Activated B cell treated with CpG ODN at 0.5 μM for 24 hours (primary cell): Measurements from ENCODE around the gene NRDC. TPM values are rescaled to one million over a fixed set of nuclear protein-coding genes. Genes with fewer than 3 reads are reported as not detected.

ENCODE experiments used
- ATAC-seq: fragments of 200-7000 bp; cut with Tn5 transposase; one replicate; pipeline ENCODE4 v1.10.0; 2021; ENCODE audit warnings: low read depth, mild to moderate bottlenecking, moderate library complexity
- CTCF ChIA-PET: fragments of 350-600 bp; sonication (Branson Sonifier 250); formaldehyde crosslinking; loops from one replicate; lab custom pipeline; 2021; ENCODE audit warnings: antibody characterized with exemption; lab: Charles Lee
- POLR2A ChIA-PET: fragments of 350-600 bp; sonication (Branson Sonifier 250); formaldehyde crosslinking; loops from one replicate; lab custom pipeline; 2021; ENCODE audit warnings: antibody characterized with exemption; lab: Charles Lee
- DNase-seq: peaks from one replicate; pipeline ENCODE4 v3.0.0; 2022
- H3K27ac Mint-ChIP-seq: one replicate; pipeline ENCODE4 v1.8.0; 2020; ENCODE audit warnings: mixed read lengths
- H3K27me3 Mint-ChIP-seq: one replicate; pipeline ENCODE4 v1.8.0; 2021; ENCODE audit warnings: mixed read lengths
- H3K36me3 Mint-ChIP-seq: one replicate; pipeline ENCODE4 v1.8.0; 2021; ENCODE audit warnings: low read depth, mixed read lengths
- H3K4me1 Mint-ChIP-seq: one replicate; pipeline ENCODE4 v1.8.0; 2021; ENCODE audit warnings: mixed read lengths
- H3K4me3 Mint-ChIP-seq: one replicate; pipeline ENCODE4 v1.8.0; 2020; ENCODE audit warnings: mild to moderate bottlenecking, mixed read lengths
- H3K9me3 Mint-ChIP-seq: one replicate; pipeline ENCODE4 v1.8.0; 2020; ENCODE audit warnings: mixed read lengths
- intact Hi-C: fragments of 100-400 bp; cut with micrococcal nuclease; formaldehyde crosslinking; loops from one replicate; pipeline ENCODE4 v1.15.1; 2024
- total RNA-seq: library from RNA; stranded (reverse); gene quantifications from 2 replicates; pipeline ENCODE4 v1.2.3, GENCODE V29; 2022
- TF ChIP-seq, protein P1 (sequence below): fragments of 200-600 bp; IDR thresholded peaks from one replicate; pipeline ENCODE4 v1.8.0; 2022; ENCODE audit warnings: antibody characterized with exemption, mild to moderate bottlenecking

Gene NRDC
- total RNA-seq, 1 donor from 2014 or later, result 162 TPM

- CTCF ChIA-PET, result no interaction called here
- H3K36me3 Mint-ChIP-seq, result peaks cover 20% of the 10 kb centered on the region
- no peak overlapping the region for H3K27ac Mint-ChIP-seq
- intact Hi-C loops, result no loop called here
- no peak for ATAC-seq
- no peaks in the 10 kb centered on the region for H3K27me3 Mint-ChIP-seq
- DNase-seq, result no peak
- POLR2A ChIA-PET, result no interaction called here
- TF ChIP-seq, protein P1, sequence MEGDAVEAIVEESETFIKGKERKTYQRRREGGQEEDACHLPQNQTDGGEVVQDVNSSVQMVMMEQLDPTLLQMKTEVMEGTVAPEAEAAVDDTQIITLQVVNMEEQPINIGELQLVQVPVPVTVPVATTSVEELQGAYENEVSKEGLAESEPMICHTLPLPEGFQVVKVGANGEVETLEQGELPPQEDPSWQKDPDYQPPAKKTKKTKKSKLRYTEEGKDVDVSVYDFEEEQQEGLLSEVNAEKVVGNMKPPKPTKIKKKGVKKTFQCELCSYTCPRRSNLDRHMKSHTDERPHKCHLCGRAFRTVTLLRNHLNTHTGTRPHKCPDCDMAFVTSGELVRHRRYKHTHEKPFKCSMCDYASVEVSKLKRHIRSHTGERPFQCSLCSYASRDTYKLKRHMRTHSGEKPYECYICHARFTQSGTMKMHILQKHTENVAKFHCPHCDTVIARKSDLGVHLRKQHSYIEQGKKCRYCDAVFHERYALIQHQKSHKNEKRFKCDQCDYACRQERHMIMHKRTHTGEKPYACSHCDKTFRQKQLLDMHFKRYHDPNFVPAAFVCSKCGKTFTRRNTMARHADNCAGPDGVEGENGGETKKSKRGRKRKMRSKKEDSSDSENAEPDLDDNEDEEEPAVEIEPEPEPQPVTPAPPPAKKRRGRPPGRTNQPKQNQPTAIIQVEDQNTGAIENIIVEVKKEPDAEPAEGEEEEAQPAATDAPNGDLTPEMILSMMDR, result no peak
- no peak overlapping the region for H3K4me3 Mint-ChIP-seq
- no peaks in the 10 kb centered on the region for H3K4me1 Mint-ChIP-seq
- H3K9me3 Mint-ChIP-seq, result no peaks in the 10 kb centered on the region
Measured at GRCh38 chr1:51855624-51856023, 22.9 kb downstream of the NRDC start.

GRCh38 chr1:51853360-51853759 is 25.2 kb downstream of the NRDC start:
- TF ChIP-seq, protein P1, result no peak
- H3K4me3 Mint-ChIP-seq, result no peak overlapping the region
- POLR2A ChIA-PET, result interaction anchor here (0.6 to 0.8 kb wide), 2 partner anchors 11 to 157 kb away, joined by 5 read pairs; no protein-coding TSS in a partner anchor

GRCh38 chr1:51851882-51852396 is 26.6 kb downstream of the NRDC start:
- Mint-ChIP-seq H3K9me3 (no peaks in the 10 kb centered on the region), H3K27ac (no peak overlapping the region)
- intact Hi-C loops, result no loop called here

More at GRCh38 chr1:51853360-51853759, 25.2 kb downstream of the NRDC start:
- no peaks in the 10 kb centered on the region for H3K9me3 Mint-ChIP-seq
- intact Hi-C loops, result no loop called here
- ATAC-seq (no peak), DNase-seq (no peak)
- CTCF ChIA-PET, result no interaction called here
- peaks cover 2% of the 10 kb centered on the region for H3K4me1 Mint-ChIP-seq
- H3K27ac Mint-ChIP-seq, result no peak overlapping the region
- H3K36me3 Mint-ChIP-seq, result peaks cover 20% of the 10 kb centered on the region
- no peaks in the 10 kb centered on the region for H3K27me3 Mint-ChIP-seq

DNA sequence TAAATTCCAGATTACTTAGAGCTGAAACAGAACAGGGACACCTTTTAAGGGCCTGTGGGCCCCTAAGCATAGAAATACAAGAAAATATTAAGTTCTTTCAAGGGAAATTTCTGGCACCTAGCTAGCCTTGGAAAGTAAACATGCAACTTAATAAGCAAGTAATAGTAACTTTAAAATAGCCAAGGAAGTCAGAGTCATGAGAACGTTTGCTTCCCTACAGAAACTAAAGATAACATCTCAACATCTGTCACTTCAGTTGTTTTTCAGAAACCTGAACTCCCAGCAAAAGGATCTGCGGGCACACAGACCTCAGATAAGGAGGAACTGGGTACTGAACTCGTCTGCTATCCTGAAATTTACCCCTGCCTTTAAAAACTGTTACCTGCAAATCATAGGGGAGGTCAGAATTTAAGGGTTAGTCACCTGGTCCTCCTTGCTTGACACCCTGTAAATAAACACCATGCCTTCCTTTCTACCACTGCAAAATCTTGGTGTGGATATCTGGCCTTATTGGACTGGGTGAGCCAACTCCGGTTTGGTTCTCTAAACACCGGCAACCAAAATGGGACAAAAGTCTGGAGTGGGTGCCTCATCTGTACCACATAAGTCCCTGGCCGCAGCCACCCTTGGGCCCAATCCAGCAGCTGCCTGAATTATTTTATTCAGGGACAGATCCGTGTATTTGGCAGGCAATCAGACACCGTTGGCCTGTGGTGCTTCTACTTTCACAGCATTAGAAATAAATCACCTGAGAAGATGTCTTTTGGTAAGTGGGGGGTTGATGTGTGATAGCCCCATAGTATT is 27.9 kb downstream of the NRDC start:
- no peak for DNase-seq
- TF ChIP-seq, protein P1, result no peak
- no peaks in the 10 kb centered on the region for H3K9me3 Mint-ChIP-seq
- intact Hi-C loops, result no loop called here
- no peaks in the 10 kb centered on the region for H3K27me3 Mint-ChIP-seq
- H3K27ac Mint-ChIP-seq, result no peak overlapping the region
- CTCF ChIA-PET, result no interaction called here
- ATAC-seq, result no peak
- peaks cover 22% of the 10 kb centered on the region for H3K36me3 Mint-ChIP-seq
- POLR2A ChIA-PET, result no interaction called here
- H3K4me1 Mint-ChIP-seq, result peaks cover 2% of the 10 kb centered on the region
- no peak overlapping the region for H3K4me3 Mint-ChIP-seq

More at GRCh38 chr1:51851882-51852396, 26.6 kb downstream of the NRDC start:
- ATAC-seq (no peak), DNase-seq (no peak)
- Mint-ChIP-seq H3K4me3 (no peak overlapping the region), H3K4me1 (peaks cover 2% of the 10 kb centered on the region), H3K27me3 (no peaks in the 10 kb centered on the region), H3K36me3 (peaks cover 20% of the 10 kb centered on the region)
- CTCF ChIA-PET, result no interaction called here
- POLR2A ChIA-PET, result no interaction called here
- TF ChIP-seq, protein P1, result no peak

- H3K27me3 Mint-ChIP-seq, result no peaks in the 10 kb centered on the region
- POLR2A ChIA-PET, result no interaction called here
- intact Hi-C loops, result no loop called here
- CTCF ChIA-PET, result no interaction called here
- TF ChIP-seq, protein P1, result no peak
- H3K4me1 Mint-ChIP-seq, result peaks cover 10% of the 10 kb centered on the region
- H3K4me3 Mint-ChIP-seq, result no peak overlapping the region
- ATAC-seq (no peak), DNase-seq (no peak)
- no peaks in the 10 kb centered on the region for H3K9me3 Mint-ChIP-seq
- no peak overlapping the region for H3K27ac Mint-ChIP-seq
- peaks cover 6% of the 10 kb centered on the region for H3K36me3 Mint-ChIP-seq
Measured at GRCh38 chr1:51847294-51847920, 31.1 kb downstream of the NRDC start.
